SJSA1 (cell line): Measurements from ENCODE around the gene BARX2. TPM values are rescaled to one million over a fixed set of nuclear protein-coding genes. Genes with fewer than 3 reads are reported as not detected.

Experiments used
- DNase-seq, 2 experiments: peaks; one replicate each; pipeline ENCODE4 v3.0.0-alpha.2; 2015 to 2020; ENCODE audit warnings: low spot score in 2 of 2, low read depth in 1 of 2
- H3K27ac ChIP-seq: fragments of 250-450 bp; sonication (Bioruptor Pico); 2 replicates; pipeline ENCODE4 v1.5.1; 2020; ENCODE audit warnings: mild to moderate bottlenecking, moderate library complexity
- H3K27me3 ChIP-seq: fragments of 250-450 bp; sonication (Bioruptor Pico); replicated peaks from 2 replicates; pipeline ENCODE4 v1.5.1; 2020; ENCODE audit warnings: mild to moderate bottlenecking, moderate library complexity
- H3K36me3 ChIP-seq: fragments of 250-450 bp; sonication (Bioruptor Pico); 2 replicates; pipeline ENCODE4 v1.5.1; 2020; ENCODE audit warnings: mild to moderate bottlenecking
- H3K4me1 ChIP-seq: fragments of 250-450 bp; sonication (Bioruptor Pico); replicated peaks from 2 replicates; pipeline ENCODE4 v1.6.1; 2021; ENCODE audit warnings: mild to moderate bottlenecking
- H3K4me3 ChIP-seq: fragments of 250-450 bp; sonication (Bioruptor Pico); 2 replicates; pipeline ENCODE4 v1.5.1; 2020; ENCODE audit warnings: mild to moderate bottlenecking
- H3K9me3 ChIP-seq: fragments of 250-450 bp; sonication (Bioruptor Pico); replicated peaks from 2 replicates; pipeline ENCODE4 v1.5.1; 2020; ENCODE audit warnings: mild to moderate bottlenecking
- total RNA-seq: library from RNA; depleted of rRNA; stranded (reverse); fragments of >200 nt; shearing (Covaris generic); gene quantifications from 2 replicates; pipeline ENCODE4 v1.2.3, GENCODE V29; 2014

Gene BARX2
- total RNA-seq, 1 experiment from 2014 or later: not detected

DNA sequence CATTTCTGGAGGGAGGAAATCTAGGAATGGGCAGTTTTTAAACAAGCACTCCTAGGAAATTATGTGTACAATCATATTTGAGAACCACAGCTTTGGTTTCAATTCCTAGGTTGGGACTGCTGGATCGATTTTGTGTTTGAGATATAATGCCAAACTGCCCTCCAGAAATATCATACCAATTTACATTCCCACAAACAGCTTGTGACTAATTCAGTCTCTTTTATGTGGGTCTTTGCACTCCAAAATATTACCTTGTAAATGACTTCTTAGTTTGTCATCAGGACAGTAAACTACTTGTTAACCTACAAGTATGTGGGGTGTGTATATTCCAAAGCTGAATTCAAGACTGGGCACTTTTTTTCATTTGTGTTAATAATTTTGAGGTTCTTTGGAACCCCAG is 9.8 kb upstream of the BARX2 start:
- H3K36me3 ChIP-seq: no peaks in the 10 kb centered on the region
- no peak overlapping the region for H3K4me3 ChIP-seq
- H3K9me3 ChIP-seq: no peaks in the 10 kb centered on the region
- DNase-seq: no peak
- H3K27ac ChIP-seq: no peak overlapping the region
- 0 out of 2 replicates have a peak, but pooled peaks cover 8% of the 10 kb centered on the region for H3K27me3 ChIP-seq
- no peaks in the 10 kb centered on the region for H3K4me1 ChIP-seq

DNA sequence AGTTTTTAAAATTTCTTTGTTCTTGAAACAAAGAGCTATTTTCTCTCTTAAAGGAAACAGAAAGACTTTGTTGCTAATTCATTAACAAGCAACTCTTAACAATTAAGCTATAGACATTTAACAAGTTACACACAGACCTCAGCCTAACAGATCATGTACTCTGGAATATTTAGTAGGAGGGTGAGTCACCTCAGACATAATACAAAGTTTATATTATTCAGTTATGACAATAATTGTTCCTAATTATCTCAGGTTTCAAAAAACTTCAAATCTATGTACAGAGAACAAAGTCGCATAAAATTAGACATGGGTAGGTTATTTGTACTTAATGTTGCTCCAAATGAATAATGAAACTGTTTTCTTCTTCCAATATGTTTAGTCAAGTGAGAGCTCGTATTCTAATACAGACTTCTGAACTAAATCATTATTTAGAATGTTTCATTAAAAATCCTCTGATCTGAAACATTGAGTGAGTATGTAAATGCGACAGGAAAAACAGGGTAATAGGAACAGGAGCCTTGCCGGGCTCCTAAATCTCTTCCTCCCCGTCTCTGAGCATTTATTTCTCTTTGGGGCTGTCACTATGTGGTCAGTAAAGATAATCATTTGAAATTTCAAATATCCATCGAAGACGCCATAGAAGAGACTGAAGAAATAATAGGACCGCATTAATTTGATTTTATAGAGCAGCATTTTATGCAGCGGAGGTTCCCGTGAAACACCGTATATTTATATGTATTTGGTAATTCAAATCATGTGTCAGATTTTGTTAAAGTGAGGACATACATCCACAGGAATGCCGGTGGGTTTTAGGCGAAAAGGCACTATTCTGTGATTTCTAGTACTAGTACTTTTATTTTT is 8.7 kb upstream of the BARX2 start:
- no peak for DNase-seq
- Histone ChIP-seq H3K9me3 (no peaks in the 10 kb centered on the region), H3K36me3 (no peaks in the 10 kb centered on the region), H3K4me1 (no peaks in the 10 kb centered on the region), H3K27me3 (0 out of 2 replicates have a peak, but pooled peaks cover 8% of the 10 kb centered on the region), H3K27ac (no peak overlapping the region), H3K4me3 (no peak overlapping the region)

DNA sequence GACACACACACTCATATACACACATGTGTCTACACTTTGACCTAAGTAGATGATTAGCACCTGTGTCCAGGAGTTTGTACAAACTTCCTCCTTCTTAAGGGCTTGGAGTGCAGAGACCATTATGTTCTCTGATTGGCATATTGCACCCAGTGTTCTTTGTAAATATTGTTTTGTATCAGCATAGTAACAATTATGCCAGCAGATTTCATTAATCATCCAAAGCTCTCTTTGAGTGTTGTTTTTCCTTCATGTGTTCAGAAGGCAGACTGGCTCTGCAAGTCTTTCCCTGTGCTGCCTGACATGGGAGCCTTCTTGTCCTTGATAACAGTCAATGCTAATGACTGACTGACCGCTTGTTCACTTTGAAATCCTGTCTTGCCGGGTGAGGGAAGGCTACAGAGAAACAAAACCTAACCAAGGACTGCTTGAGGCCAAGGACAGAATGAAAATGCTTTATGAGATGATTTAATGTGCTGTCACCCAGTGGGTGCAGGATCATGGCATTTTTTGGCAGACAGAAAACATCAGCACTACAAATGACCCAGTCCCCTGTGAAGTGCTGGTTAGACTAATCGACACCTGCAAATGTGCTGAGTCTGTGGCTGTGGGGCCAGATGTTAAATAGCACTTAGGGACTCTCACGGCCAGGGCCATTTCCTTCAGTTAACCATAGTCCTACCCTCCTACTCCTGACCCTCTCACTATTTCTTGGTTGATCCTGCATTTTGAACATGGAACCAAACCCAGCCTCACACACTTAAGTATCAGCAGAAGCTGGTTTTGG is 6.6 kb upstream of the BARX2 start:
- H3K36me3 ChIP-seq: no peaks in the 10 kb centered on the region
- H3K27me3 ChIP-seq: peaks cover 12% of the 10 kb centered on the region
- no peak for DNase-seq
- no peaks in the 10 kb centered on the region for H3K9me3 ChIP-seq
- no peaks in the 10 kb centered on the region for H3K4me1 ChIP-seq
- no peak overlapping the region for H3K27ac ChIP-seq
- H3K4me3 ChIP-seq: no peak overlapping the region

DNA sequence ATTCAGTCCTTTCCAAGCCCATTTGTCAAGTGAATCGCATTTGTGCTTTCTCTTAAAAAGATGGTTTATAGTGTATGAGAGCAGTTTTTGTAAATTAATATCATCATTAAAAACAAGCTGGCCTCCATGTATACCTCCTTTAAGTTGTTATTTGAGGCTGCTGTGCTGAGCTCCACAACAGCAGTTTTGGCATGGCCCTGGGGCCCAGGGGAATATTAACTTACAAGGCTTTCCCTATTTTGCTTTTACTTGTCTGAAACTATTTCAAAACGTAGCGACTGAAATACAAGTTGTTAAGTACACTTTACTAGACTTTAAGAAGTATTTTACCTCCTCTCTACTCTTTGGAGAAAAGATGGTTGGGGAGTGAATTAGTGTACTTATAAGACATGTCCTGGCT is 4.9 kb upstream of the BARX2 start:
- Histone ChIP-seq H3K27ac (no peak overlapping the region), H3K4me3 (no peak overlapping the region), H3K36me3 (no peaks in the 10 kb centered on the region), H3K9me3 (no peaks in the 10 kb centered on the region), H3K4me1 (no peaks in the 10 kb centered on the region), H3K27me3 (peaks cover 19% of the 10 kb centered on the region)
- no peak for DNase-seq

DNA sequence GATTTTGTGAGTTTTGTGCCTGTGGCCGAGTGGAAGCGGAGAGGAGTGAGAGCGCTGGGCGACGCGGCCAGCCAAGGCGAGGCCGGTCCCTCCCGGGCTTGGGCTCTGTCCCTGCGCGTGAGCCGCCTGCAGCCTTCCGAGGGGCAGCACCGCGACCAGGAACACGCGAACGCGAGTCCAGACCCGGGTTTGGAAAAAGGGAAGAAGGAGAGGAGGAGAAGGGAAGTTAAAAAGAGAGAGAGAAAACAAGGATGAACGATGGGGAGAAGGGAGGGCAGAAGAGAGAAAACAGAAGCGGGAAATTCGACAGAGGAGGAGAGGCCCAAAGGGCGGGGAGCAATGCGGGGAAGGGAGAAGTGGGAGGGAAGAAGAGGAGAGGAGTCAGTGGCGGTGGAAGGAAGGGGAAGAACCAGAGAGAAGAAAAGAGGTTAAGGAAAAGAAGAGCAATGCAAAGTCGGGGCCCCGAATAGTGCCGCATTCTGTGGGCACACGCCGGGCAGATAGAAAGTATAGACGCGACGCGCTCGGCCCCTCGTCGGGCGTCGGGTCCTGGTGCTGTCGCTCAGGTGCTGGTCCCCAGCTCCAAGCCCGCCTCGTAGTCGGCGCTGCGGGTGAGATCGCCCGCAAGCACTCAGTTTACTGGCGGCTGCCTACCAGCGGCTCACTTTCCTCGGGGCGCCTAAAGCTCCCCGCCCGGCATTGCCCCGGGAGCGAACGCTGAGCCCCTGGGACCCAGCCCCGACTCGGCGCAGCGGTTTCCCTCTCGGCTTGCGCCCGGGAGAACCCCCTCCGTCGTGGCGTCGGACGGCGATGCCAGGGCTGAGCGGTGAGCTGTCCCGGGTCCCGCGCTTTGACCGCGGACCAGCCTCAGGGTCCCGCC is 2.8 kb upstream of the BARX2 start:
- DNase-seq: no peak

DNA sequence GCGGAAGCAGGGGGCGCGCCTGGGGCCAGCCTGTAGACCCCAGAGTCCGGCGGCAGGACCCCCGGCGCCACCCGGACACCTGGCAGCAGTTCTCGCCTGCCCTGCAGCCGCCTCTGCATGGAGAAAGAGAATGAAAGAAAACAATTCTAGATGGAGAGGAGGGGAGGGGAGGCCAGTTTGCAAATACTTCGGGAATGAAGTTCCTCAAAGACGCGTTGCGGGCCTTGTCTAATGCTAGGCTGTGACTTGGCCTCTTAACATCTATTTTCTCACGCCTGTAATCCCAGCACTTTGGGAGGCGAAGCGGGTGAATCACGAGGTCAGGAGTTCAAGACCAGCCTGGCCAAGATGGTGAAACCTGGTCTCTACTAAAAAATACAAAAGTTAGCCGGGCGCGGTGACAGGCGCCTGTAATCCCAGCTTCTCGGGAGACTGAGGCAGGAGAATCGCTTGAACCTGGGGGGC is 2.1 kb upstream of the BARX2 start:
- H3K9me3 ChIP-seq: no peaks in the 10 kb centered on the region
- H3K27me3 ChIP-seq: peaks cover 32% of the 10 kb centered on the region
- no peak overlapping the region for H3K27ac ChIP-seq
- no peaks in the 10 kb centered on the region for H3K36me3 ChIP-seq
- H3K4me1 ChIP-seq: no peaks in the 10 kb centered on the region
- H3K4me3 ChIP-seq: no peak overlapping the region
- DNase-seq: no peak

More for the DNA sequence above, 2.8 kb upstream of the BARX2 start:
- no peaks in the 10 kb centered on the region for H3K4me1 ChIP-seq
- H3K4me3 ChIP-seq: no peak overlapping the region
- H3K27ac ChIP-seq: no peak overlapping the region
- H3K36me3 ChIP-seq: no peaks in the 10 kb centered on the region
- peaks cover 30% of the 10 kb centered on the region for H3K27me3 ChIP-seq
- no peaks in the 10 kb centered on the region for H3K9me3 ChIP-seq

DNA sequence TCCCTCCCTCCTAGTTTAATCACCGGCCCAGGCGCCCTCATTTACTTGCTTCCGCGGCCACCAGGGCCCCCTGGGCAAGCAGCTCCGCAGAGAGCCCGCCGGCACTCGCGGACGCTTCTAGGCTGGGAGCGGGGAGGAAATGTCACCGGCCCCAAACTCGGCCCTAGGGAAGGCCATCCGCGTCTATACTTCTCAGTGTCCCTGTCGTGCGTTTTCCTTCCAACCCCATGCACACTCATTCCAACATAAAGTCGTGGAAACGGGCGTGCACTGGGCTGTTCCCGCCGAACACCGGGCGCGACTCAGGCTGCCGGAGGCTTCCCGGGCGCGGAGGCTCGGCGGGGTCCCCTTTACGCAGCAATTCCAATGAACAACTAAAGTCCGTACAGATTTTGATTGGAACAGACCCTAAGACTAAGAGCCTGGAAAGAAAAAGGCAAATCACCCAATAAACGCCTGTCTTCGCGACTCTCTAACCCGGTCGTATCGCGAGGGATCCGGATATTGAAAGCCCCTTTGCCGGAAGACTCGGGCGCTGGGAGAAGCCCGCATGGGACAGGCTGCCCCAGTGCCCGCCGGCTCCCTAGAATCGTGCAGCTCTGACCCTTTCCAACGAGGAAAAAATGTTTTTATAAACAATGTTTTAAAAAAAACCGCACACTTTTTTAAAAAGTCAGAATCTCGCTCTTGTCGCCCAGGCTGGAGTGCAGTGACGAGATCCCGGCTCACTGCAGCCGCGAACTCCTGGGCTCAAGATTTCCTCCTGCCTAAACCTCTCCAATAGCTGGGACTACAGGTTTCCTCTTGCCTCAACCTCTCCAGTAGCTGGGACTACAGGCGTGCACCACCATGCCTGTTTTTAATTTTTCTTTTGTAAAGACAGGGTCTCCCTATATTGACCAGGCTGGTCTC is 1.3 kb upstream of the BARX2 start:
- no peak overlapping the region for H3K27ac ChIP-seq
- H3K4me3 ChIP-seq: no peak overlapping the region
- H3K27me3 ChIP-seq: peaks cover 32% of the 10 kb centered on the region
- no peaks in the 10 kb centered on the region for H3K9me3 ChIP-seq
- no peak for DNase-seq
- H3K36me3 ChIP-seq: no peaks in the 10 kb centered on the region
- H3K4me1 ChIP-seq: no peaks in the 10 kb centered on the region

DNA sequence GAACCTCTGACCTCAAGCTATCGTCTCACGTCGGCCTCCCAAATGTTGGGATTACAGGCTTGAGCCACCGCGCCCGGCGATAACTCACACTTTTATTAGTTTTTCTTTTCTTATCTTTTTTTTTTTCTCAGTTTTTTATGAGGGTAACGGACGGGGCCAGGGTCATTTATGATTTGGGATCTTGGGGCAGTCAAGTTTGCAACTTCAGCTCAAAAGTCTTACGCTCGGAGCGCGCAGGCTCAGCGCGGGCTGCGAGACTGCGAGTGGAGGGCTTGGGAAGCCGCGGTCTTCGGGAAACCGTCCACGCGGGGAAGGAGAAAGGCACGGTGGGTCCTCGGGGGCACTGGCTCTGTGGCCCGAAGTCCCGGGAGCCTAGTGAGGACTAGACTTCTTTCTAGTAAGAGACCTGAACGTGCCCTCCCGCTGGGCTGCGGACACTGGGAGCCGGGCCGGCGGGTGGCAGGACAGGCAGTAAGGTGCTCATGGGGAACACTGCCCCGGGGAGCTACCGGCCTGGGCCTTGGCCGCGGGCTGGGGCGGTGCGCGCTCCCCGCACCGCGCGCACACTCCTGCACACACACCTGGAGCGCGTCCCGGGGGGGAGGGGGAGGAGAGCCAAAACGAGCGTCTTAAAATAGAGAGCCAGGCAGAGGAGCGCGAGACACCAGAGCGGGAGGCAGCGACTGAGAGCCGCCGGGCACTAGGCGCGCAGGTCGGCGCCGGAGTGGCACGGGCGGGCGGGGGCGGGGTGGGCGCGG is 476 bp upstream of the BARX2 start:
- Histone ChIP-seq H3K4me1 (no peaks in the 10 kb centered on the region), H3K36me3 (no peaks in the 10 kb centered on the region), H3K4me3 (no peak overlapping the region), H3K27ac (no peak overlapping the region), H3K27me3 (peaks cover 32% of the 10 kb centered on the region), H3K9me3 (no peaks in the 10 kb centered on the region)
- no peak for DNase-seq

DNA sequence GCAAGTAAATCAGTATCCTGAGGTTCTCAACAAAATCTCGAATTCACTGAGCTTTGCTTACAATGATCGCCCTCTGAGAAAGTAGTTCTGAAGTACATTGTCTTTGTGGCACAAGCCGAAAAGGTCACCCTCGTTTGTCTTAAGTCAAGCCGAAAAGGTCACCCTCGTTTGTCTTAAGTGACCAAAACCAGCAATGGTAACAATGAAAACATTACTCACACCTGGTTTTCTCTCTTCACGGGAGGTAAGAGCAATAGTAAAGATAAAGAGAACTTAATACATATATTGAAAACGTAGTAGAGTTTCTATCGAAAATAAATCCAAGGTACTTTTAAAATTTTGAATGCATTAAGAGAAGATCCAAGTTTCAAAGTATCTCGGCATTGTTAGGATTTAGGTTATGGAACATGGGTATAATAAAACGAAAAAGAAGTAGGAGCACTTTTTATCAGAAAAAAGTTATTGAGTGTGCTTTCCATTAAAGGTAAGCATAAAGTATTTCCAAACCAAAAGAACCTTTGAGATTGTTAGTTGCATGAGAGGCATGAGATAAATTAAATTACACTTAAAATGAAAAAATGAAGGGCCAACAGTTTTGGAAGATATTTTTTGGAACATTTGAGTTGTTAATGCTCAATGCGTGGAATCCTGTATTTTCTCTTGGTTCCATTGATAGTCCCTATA is 1.2 kb downstream of the BARX2 start:
- Histone ChIP-seq H3K27me3 (peaks cover 32% of the 10 kb centered on the region), H3K36me3 (no peaks in the 10 kb centered on the region)
- DNase-seq: no peak

DNA sequence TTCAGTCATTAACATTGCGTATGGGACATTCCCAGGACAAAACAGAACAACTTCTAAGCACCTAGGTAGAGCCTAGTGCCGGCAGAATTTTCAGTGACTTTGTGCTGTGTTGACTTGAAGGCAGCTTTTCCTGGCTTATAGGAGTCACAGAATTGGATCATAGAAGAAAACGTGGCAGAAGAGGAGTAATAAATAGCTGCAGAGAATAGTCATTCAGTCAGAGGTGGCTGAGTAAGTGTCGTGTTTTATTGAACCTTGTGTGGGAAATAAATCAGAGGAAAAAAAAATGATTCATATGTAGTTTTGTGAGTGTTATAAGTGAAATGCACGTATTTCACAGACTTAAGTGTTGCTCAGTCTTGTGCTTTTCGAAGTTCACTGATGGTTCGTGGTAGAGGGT is 2.1 kb downstream of the BARX2 start:
- no peak overlapping the region for H3K4me3 ChIP-seq
- H3K36me3 ChIP-seq: no peaks in the 10 kb centered on the region
- DNase-seq: no peak
- peaks cover 32% of the 10 kb centered on the region for H3K27me3 ChIP-seq
- no peaks in the 10 kb centered on the region for H3K4me1 ChIP-seq
- H3K9me3 ChIP-seq: no peaks in the 10 kb centered on the region
- H3K27ac ChIP-seq: no peak overlapping the region

More for the DNA sequence above, 1.2 kb downstream of the BARX2 start:
- no peaks in the 10 kb centered on the region for H3K4me1 ChIP-seq
- H3K9me3 ChIP-seq: no peaks in the 10 kb centered on the region
- no peak overlapping the region for H3K27ac ChIP-seq
- no peak overlapping the region for H3K4me3 ChIP-seq

DNA sequence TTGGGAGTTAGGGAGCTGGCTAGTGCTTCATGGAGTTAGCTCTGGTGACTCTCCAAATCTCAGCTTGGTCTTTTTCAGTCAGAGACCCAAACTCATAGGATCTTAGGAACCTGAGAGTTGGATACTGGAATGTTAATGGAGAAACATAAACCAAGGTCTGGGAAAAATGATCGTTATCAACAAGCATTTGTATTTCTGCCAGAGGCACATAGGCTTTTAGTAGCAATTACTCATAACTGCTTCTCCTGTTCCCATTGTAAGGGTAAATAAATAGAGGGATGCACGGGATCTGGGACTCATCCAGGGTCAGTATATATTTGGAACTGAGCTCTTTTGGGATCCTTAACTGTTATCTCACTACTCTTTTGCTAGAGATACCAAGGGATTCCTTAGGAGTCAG is 4.8 kb downstream of the BARX2 start:
- Histone ChIP-seq H3K9me3 (no peaks in the 10 kb centered on the region), H3K27ac (no peak overlapping the region), H3K4me3 (no peak overlapping the region), H3K36me3 (no peaks in the 10 kb centered on the region), H3K4me1 (no peaks in the 10 kb centered on the region), H3K27me3 (peaks cover 17% of the 10 kb centered on the region)
- no peak for DNase-seq

DNA sequence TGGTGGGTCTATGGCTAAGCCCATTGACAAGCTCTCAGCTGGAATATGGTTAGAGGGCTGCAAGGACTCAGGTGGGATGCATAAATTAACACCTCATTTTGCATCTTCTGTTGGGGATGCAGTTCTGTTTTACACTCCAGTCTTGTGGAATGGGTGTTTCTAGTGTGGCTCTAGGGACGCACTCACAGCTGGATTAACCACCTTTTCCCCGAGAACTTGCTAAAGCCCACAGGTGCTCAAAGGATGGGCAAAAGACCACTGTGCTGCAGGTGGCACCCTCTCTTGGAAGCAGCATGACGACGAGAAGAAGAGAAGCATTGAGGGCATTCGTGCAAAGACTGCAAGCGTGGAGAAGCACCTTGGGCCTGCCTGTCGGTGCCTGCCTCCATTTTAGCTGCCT is 6.9 kb downstream of the BARX2 start:
- Histone ChIP-seq H3K4me3 (no peak overlapping the region), H3K27me3 (peaks cover 4% of the 10 kb centered on the region), H3K4me1 (no peaks in the 10 kb centered on the region), H3K9me3 (no peaks in the 10 kb centered on the region), H3K36me3 (no peaks in the 10 kb centered on the region), H3K27ac (no peak overlapping the region)
- DNase-seq: no peak
